Measurements from ENCODE around the gene ZNF263. TPM values are rescaled to one million over a fixed set of nuclear protein-coding genes. Genes with fewer than 3 reads are reported as not detected.

The ZNF263 gene
- total and polyA plus RNA-seq, 9 of the 15 experiments (the other 6 are each of a cell fraction or from before 2014, with no cell fraction given), result 4.6 to 48.3 (median 31.8) TPM

DNA sequence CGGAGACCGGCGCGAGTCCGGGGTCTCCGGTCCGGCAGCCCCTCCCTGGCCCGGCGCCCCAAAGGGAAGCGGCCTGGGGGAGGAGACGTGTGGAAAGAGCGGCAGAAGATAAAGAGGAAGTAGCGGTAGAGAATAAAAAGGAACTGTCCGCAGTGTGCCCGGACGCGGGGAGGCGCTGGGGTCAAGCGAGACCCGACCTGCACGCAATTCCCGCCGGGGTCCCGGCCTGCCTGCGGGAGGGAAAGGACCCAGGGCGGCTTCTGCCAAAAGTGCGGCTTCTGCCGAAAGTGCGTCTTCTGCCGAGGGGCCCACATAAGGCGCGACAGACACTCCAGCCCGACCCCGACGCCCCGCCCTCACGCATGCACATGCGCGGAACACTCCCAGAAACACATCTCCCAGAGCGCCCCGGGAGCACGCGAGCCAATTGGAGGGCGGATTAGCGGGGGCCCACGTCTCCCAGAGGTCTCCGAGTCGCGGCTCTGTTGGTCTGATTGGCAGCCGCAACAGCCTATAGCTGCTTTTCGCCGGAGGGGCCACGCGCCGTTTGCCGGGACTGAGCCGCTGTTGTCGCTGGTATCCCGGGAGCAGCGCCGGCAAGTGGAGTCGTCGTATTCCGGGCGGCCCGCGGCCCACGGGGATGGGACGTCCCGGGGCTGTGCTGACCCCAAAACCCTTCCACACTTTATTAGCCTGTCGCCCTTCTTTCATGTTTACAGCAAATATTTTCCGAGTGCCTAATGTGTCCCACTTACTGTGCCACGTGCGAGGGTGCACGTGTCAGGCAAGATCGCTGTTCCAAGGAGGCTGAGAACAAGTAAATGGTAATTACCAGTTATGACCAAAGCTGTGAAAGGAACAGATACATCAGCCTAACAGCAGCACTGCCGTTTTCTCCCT lies 18.9 kb upstream of the ZNF263 start (continued):
- TF ChIP-seq ETV1 (tag; conservative IDR thresholded peaks at IDR 0.05; ENCODE audit: low read depth), result peak; percentile 62
- TF ChIP-seq, protein P1, sequence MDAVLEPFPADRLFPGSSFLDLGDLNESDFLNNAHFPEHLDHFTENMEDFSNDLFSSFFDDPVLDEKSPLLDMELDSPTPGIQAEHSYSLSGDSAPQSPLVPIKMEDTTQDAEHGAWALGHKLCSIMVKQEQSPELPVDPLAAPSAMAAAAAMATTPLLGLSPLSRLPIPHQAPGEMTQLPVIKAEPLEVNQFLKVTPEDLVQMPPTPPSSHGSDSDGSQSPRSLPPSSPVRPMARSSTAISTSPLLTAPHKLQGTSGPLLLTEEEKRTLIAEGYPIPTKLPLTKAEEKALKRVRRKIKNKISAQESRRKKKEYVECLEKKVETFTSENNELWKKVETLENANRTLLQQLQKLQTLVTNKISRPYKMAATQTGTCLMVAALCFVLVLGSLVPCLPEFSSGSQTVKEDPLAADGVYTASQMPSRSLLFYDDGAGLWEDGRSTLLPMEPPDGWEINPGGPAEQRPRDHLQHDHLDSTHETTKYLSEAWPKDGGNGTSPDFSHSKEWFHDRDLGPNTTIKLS (IDR thresholded peaks at IDR 0.05; ENCODE audit: borderline replicate concordance, low read depth), result peak; percentile 92; the same call in 1 of the 2 replicates
- TF ChIP-seq ZBTB17 (CRISPR knock-in tag; IDR thresholded peaks at IDR 0.05), result no peak
- 0 out of 4 replicates have a peak, but pooled peaks of 1 of the 2 experiments have one; percentile 28 for TF ChIP-seq MCM7 (IDR thresholded peaks at IDR 0.05)
- TF ChIP-seq ARID2 (IDR thresholded peaks at IDR 0.05), result no peak
- TF ChIP-seq NR2C2 (CRISPR knock-in tag; IDR thresholded peaks at IDR 0.05), result peak; percentile 24; the same call in 1 of the 2 replicates
- TF ChIP-seq NR2C2 (tag; IDR thresholded peaks at IDR 0.05), result peak; percentile 89
- TF ChIP-seq ZSCAN29 (IDR thresholded peaks at IDR 0.05), result no peak
- peak in 1 of 2 experiments; percentile 97; a peak in 2 of 4 replicates for TF ChIP-seq HDAC1 (IDR thresholded peaks at IDR 0.05)
- TF ChIP-seq, protein P2, sequence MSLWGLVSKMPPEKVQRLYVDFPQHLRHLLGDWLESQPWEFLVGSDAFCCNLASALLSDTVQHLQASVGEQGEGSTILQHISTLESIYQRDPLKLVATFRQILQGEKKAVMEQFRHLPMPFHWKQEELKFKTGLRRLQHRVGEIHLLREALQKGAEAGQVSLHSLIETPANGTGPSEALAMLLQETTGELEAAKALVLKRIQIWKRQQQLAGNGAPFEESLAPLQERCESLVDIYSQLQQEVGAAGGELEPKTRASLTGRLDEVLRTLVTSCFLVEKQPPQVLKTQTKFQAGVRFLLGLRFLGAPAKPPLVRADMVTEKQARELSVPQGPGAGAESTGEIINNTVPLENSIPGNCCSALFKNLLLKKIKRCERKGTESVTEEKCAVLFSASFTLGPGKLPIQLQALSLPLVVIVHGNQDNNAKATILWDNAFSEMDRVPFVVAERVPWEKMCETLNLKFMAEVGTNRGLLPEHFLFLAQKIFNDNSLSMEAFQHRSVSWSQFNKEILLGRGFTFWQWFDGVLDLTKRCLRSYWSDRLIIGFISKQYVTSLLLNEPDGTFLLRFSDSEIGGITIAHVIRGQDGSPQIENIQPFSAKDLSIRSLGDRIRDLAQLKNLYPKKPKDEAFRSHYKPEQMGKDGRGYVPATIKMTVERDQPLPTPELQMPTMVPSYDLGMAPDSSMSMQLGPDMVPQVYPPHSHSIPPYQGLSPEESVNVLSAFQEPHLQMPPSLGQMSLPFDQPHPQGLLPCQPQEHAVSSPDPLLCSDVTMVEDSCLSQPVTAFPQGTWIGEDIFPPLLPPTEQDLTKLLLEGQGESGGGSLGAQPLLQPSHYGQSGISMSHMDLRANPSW (CRISPR knock-in tag; IDR thresholded peaks at IDR 0.05), result no peak
- TF ChIP-seq CHD4 (IDR thresholded peaks at IDR 0.05; ENCODE audit: insufficient read depth, insufficient replicate concordance, low read depth, low read length, poor library complexity, severe bottlenecking), result no peak
- peak; percentile 90 for TF ChIP-seq RBFOX2 (IDR thresholded peaks at IDR 0.05; ENCODE audit: low read depth, low read length)
- TF ChIP-seq SRSF3 (IDR thresholded peaks at IDR 0.05; ENCODE audit: insufficient read depth, low read length), result no peak
- TF ChIP-seq ZNF224 (CRISPR knock-in tag; IDR thresholded peaks at IDR 0.05), result peak; percentile 84; the same call in 1 of the 2 replicates
- no peak for TF ChIP-seq THAP12 (CRISPR knock-in tag; IDR thresholded peaks at IDR 0.05)
- no peak for TF ChIP-seq KLF1 (tag; IDR thresholded peaks at IDR 0.05)
- TF ChIP-seq, protein P3, sequence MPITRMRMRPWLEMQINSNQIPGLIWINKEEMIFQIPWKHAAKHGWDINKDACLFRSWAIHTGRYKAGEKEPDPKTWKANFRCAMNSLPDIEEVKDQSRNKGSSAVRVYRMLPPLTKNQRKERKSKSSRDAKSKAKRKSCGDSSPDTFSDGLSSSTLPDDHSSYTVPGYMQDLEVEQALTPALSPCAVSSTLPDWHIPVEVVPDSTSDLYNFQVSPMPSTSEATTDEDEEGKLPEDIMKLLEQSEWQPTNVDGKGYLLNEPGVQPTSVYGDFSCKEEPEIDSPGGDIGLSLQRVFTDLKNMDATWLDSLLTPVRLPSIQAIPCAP (CRISPR knock-in tag; IDR thresholded peaks at IDR 0.05; ENCODE audit: borderline replicate concordance), result peak; percentile 96
- TF ChIP-seq ZNF436 (CRISPR knock-in tag; IDR thresholded peaks at IDR 0.05), result no peak
